Lower leg skin (tissue), 4 donors: ENCODE results near the gene TAF3. TPM values are rescaled to one million over a fixed set of nuclear protein-coding genes. Genes with fewer than 3 reads are reported as not detected.

ENCODE experiments used
- DNase-seq, 2 donors: peaks; one replicate each; pipeline ENCODE4 v3.0.0-alpha.2; 2019; ENCODE audit warnings: low spot score in 2 of 2
- H3K4me3 ChIP-seq: fragments of 200-600 bp; sonication (generic); 2 replicates; pipeline ENCODE4 v1.5.1; 2017; ENCODE audit warnings: mild to moderate bottlenecking, low read depth; ENCODE audit not compliant: poor library complexity, severe bottlenecking
- POLR2A ChIP-seq, 2 donors: fragments of 450-650 bp; IDR thresholded peaks; one replicate each; pipeline ENCODE4 v1.6.1; 2016 to 2017; ENCODE audit warnings: antibody characterized with exemption in 2 of 2, mild to moderate bottlenecking in 1 of 2, moderate library complexity in 1 of 2
- WGBS, 2 donors: methylation state at CpG; one replicate each; pipeline ENCODE4 v1.1.5; 2018; 5-methylcytosine and 5-hydroxymethylcytosine counted together
- intact Hi-C: fragments of 100-400 bp; cut with DNase I; formaldehyde crosslinking; loops from one replicate; pipeline ENCODE4 v1.15.0; 2023; ENCODE audit warnings: low total_unique reads
- total RNA-seq, 4 donors: library from RNA; depleted of rRNA; stranded (reverse); fragments of >200 nt; gene quantifications; one replicate each; pipeline ENCODE4 v1.1.0, GENCODE V29; 2016
- TF ChIP-seq, protein P1 (sequence below), 3 donors: fragments of 450-650 bp; IDR thresholded peaks; one replicate each; pipeline ENCODE4 v1.5.1; 2016; ENCODE audit warnings: antibody characterized with exemption in 3 of 3, mild to moderate bottlenecking in 3 of 3, moderate library complexity in 2 of 3

TAF3 gene
- total RNA-seq, 4 donors from 2014 or later: 5.0 to 8.3 (median 7.7) TPM

DNA sequence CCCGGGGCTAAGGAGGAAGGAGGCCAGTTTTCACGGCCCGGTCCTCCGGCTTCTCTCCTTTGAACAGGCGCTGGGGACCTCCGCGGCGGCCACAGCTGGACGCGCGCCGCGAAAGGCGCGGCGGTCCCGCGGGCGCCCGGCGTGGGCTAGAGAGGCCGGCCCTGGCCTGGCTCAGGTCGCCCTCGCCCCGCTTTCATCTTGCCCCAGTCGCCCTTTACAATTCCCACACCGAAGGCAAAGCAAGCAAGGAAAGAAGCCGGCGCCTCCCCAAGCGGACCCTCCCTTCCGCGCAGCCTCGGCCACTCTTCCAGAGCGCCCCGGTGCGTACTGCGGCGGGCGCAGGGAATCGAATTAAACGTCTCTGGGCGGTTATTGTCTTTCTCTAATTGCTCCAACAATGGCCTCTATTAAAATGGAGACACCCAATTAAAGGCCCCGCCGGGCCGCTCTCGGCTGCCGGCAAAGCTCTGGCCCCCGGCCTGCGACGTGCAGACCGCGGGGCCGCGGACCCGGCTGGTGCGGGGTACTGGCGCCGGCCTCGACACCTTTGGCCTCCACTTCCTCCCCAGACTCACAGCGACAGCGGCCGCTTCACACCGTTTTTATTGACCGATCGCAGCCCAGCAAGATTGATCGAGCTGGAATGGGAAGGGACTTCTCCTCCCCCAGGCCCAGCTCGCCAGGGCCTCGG is 231.7 kb downstream of the TAF3 start:
- intact Hi-C loops: loop anchor here (10.0 kb wide), 1 partner anchor 825 kb away; no protein-coding TSS in a partner anchor
- H3K4me3 ChIP-seq: peak overlapping the region; percentile 28
- TF ChIP-seq POLR2A (IDR thresholded peaks at IDR 0.05): no peak
- TF ChIP-seq, protein P1, sequence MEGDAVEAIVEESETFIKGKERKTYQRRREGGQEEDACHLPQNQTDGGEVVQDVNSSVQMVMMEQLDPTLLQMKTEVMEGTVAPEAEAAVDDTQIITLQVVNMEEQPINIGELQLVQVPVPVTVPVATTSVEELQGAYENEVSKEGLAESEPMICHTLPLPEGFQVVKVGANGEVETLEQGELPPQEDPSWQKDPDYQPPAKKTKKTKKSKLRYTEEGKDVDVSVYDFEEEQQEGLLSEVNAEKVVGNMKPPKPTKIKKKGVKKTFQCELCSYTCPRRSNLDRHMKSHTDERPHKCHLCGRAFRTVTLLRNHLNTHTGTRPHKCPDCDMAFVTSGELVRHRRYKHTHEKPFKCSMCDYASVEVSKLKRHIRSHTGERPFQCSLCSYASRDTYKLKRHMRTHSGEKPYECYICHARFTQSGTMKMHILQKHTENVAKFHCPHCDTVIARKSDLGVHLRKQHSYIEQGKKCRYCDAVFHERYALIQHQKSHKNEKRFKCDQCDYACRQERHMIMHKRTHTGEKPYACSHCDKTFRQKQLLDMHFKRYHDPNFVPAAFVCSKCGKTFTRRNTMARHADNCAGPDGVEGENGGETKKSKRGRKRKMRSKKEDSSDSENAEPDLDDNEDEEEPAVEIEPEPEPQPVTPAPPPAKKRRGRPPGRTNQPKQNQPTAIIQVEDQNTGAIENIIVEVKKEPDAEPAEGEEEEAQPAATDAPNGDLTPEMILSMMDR (IDR thresholded peaks at IDR 0.05): no peak
- 1% methylated on average over 61 to 62 of the region's 68 CpGs for WGBS, 2 donors
- peak in 1 of 2 donors; percentile 73 for DNase-seq

GRCh38 chr10:8050556-8051108 is 232.3 kb downstream of the TAF3 start:
- TF ChIP-seq, protein P1 (IDR thresholded peaks at IDR 0.05): no peak
- peak overlapping the region; percentile 28 for H3K4me3 ChIP-seq
- DNase-seq: peak in 1 of 2 donors; percentile 84
- WGBS, 2 donors: 1% methylated on average over 18 to 26 of the region's 60 CpGs
- intact Hi-C loops: loop anchor here (10.0 kb wide), 1 partner anchor 824 kb away; no protein-coding TSS in a partner anchor

DNA sequence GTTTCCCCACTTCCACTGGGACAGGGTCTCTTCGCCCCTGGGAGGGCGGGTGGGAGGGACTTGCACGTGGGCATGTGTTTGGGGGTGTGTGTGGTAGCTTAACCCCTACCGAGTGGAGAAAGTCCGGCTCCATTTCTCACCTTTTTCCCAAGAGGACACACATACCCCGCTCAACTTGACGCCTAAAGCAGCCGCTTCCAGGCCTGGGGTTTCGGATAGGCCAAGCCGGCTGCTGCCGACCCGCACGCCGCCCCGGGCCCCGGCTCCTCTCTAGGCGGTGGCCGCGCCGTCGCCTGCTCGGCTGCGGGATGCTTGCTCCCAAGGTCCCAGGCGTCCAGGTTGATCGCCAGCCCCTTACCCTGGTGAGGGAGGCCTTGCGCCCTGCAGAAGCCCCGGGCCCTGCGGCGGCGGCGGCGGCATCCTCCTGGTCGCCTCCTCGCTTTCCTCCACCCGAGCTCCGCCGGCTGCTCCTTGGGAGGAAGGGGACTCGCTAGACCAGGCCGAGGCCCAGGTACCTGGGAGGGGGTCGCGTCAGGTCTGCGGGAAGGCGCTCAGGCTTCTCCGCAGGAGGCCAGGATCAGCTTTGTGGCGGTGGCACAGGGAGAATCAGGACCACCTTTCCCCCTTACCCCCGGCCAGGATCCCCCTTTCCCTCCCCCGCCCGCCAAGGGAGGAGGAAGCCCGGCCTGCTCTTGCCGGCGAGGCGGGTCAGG is 233.0 kb downstream of the TAF3 start:
- no peak overlapping the region for H3K4me3 ChIP-seq
- intact Hi-C loops: loop anchor here (10.0 kb wide), 1 partner anchor 824 kb away; no protein-coding TSS in a partner anchor
- TF ChIP-seq, protein P1 (IDR thresholded peaks at IDR 0.05): no peak
- TF ChIP-seq POLR2A (IDR thresholded peaks at IDR 0.05): no peak
- DNase-seq: peak in 1 of 2 donors; percentile 85
- 39 to 43% methylated on average over 25 to 32 of the region's 52 CpGs for WGBS, 2 donors

DNA sequence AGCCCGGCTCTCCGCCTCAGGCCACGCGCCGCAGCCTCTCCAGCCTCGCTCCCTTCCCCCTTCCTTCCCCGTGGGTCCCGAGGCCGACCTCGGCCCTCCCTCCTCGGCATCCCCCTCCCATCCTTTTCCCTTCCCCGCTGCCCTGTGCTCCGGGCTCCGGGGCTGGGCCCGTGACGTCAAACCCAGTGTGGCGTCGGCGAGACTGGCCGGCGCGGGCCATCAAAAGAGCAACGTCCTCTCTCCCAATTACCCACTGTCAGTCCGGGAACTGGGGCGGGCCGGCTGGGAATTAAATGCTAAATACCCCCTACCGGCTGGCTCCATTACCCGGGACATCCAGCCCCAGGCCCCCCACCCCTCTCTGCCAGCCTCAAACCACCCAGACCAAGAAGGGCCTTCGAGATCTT is 233.5 kb downstream of the TAF3 start:
- 41 to 48% methylated on average over 29 of the region's 29 CpGs for WGBS, 2 donors
- DNase-seq: peak in 1 of 2 donors; percentile 81
- TF ChIP-seq, protein P1 (IDR thresholded peaks at IDR 0.05): no peak
- TF ChIP-seq POLR2A (IDR thresholded peaks at IDR 0.05): no peak
- intact Hi-C loops: loop anchor here (10.0 kb wide), 1 partner anchor 823 kb away; no protein-coding TSS in a partner anchor
- no peak overlapping the region for H3K4me3 ChIP-seq

DNA sequence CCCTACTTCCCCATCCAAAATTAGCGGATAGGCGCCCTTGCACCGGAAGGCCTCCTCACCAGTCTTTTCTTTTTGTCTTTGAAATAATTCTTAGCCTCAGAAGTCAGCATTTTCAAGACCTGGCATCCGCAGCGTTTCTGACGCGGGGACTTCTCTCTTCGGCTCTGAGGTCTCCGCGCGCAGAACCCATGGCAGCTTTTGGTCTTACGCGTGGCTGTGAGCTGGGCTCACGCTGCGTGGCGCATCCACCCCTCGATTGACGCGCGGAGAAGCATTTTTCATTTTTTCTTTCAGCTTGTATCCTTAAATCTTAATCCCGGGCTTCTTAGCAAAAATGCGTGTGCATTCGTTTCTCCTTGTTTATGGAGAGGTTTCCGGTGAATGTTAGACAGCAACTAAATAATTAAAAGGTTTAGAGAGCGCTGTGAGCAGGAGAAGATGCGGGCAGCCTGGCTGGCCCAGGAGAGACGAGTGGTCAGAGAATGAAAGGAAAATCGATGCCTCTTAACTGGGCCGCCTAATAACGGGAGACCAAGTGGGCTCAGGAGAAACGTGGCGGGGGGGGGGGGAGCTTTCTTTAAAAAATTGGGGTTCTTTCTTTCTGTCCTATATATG is 234.1 kb downstream of the TAF3 start:
- TF ChIP-seq POLR2A (IDR thresholded peaks at IDR 0.05): no peak
- TF ChIP-seq, protein P1 (IDR thresholded peaks at IDR 0.05): no peak
- peak in 1 of 2 donors; percentile 81 for DNase-seq
- no peak overlapping the region for H3K4me3 ChIP-seq
- intact Hi-C loops: loop anchor here (10.0 kb wide), 1 partner anchor 822 kb away; no protein-coding TSS in a partner anchor
- 45 to 51% methylated on average over 32 of the region's 32 CpGs for WGBS, 2 donors
